Cardiac fibroblast (primary cell): Measurements from ENCODE around the gene CPLANE1.
"Not testable (repeated sequence)": the region's sequence is repeated elsewhere in the genome, so short reads cannot be mapped to it uniquely, and the experiment has no call there.

Source experiments
- DNase-seq, 2 donors: peaks; one replicate each; pipeline versions ENCODE4 v3.0.0 to v3.0.0-alpha.2; 2010; ENCODE audit warnings: low read depth in 2 of 2
- H3K4me3 ChIP-seq, 2 donors: replicated peaks in 1 of 2; 1 replicate in 1 of 2; 2 replicates in 1 of 2; pipeline ENCODE4 v1.5.1; 2011; ENCODE audit warnings: low read depth in 2 of 2, low read length in 2 of 2, mild to moderate bottlenecking in 2 of 2, moderate library complexity in 1 of 2
- TF ChIP-seq, protein P1 (sequence below): IDR thresholded peaks from one replicate; pipeline ENCODE4 v1.5.1; 2011; ENCODE audit warnings: low read depth, mild to moderate bottlenecking, low read length, inconsistent platforms

CPLANE1 gene

DNA sequence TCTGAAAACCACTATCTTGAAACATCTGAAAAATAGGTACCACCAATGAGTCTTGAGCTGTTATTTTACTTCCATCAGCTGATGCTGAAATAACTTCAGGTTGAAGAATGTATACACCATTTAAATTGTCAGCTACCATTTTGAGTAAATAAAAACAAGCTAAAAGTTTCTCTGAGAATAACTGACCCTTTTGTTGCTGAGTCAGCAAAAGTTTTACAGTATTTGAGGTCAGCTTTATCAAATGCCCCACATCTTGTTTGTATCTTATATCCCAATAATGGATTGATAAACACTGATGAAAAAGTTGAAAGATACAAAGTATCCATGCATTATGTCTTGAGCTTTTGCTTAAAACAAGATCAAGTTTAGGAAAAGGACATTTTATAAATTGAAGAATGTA, 22.8 kb downstream of the CPLANE1 start:
- no peak for DNase-seq
- TF ChIP-seq, protein P1, sequence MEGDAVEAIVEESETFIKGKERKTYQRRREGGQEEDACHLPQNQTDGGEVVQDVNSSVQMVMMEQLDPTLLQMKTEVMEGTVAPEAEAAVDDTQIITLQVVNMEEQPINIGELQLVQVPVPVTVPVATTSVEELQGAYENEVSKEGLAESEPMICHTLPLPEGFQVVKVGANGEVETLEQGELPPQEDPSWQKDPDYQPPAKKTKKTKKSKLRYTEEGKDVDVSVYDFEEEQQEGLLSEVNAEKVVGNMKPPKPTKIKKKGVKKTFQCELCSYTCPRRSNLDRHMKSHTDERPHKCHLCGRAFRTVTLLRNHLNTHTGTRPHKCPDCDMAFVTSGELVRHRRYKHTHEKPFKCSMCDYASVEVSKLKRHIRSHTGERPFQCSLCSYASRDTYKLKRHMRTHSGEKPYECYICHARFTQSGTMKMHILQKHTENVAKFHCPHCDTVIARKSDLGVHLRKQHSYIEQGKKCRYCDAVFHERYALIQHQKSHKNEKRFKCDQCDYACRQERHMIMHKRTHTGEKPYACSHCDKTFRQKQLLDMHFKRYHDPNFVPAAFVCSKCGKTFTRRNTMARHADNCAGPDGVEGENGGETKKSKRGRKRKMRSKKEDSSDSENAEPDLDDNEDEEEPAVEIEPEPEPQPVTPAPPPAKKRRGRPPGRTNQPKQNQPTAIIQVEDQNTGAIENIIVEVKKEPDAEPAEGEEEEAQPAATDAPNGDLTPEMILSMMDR: no peak
- H3K4me3 ChIP-seq: no peak overlapping the region

DNA sequence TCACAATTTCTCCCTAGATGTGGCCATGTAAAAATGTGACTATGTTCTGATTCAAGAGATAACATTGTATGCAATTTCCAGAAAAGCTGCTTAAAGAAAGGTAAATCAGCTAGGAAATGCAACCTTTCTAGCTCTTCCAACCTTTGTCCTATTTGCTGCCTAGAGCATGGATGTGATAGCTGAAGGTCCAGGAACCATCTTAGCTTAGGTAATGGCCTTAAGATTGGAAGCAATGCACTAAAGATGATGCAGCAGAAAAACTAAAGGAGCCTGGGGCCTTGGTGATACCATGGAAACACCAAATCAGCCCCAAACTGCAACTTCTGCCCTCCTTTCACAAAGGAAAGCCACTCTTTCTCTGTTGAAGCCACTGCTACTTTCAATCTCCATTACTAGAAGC, 27.0 kb downstream of the CPLANE1 start:
- DNase-seq: no peak
- H3K4me3 ChIP-seq: no peak overlapping the region
- TF ChIP-seq, protein P1: no peak

GRCh38 chr5:37220426-37220825, 28.8 kb downstream of the CPLANE1 start:
- not testable (repeated sequence) for DNase-seq, H3K4me3 ChIP-seq

DNA sequence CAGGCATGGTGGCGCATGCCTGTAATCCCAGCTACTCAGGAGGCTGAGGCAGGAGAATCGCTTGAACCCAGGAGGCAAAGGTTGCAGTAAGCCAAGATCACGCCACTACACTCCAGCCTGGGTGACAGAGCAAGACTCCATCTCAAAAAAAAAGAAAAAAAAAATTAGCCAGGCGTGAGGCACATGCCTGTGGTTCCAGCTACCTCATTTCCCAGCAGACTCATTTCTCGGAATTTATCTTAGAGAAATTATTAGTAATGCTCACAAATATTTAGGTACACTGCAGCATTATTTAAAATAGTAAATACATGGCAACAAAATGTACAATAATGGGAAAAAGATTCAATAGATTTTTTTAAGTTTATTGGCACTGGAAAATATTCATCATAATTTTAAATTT, 29.8 kb downstream of the CPLANE1 start:
- not testable (repeated sequence) for H3K4me3 ChIP-seq
- DNase-seq: peak; percentile 64 to 67

DNA sequence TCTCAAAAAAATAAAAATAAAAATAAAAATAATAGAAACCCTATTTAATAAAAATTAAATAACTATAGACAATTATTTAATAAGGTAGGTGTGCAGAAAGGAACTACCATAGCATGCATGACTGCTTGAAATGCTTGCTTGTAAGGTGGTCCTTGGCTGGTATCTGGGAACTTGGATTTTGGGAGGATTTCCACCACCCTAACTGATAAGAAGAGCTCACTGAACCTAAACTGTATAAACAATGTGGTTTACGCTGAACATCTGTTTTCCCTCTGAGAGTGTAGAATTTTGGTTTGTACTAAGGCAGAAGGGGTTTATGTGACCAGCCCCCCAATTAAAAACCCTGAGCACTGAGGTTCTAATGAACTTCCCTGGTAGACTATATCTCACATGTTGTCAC, 31.2 kb downstream of the CPLANE1 start:
- DNase-seq: no peak
- no peak overlapping the region for H3K4me3 ChIP-seq
- TF ChIP-seq, protein P1: no peak

- H3K4me3 ChIP-seq: no peak overlapping the region
- no peak for DNase-seq
- TF ChIP-seq, protein P1: no peak
Measured at GRCh38 chr5:37214550-37214949, 34.6 kb downstream of the CPLANE1 start.

- DNase-seq: no peak
- TF ChIP-seq, protein P1: no peak
- H3K4me3 ChIP-seq: no peak overlapping the region
Measured at GRCh38 chr5:37212096-37212495, 37.1 kb downstream of the CPLANE1 start.

DNA sequence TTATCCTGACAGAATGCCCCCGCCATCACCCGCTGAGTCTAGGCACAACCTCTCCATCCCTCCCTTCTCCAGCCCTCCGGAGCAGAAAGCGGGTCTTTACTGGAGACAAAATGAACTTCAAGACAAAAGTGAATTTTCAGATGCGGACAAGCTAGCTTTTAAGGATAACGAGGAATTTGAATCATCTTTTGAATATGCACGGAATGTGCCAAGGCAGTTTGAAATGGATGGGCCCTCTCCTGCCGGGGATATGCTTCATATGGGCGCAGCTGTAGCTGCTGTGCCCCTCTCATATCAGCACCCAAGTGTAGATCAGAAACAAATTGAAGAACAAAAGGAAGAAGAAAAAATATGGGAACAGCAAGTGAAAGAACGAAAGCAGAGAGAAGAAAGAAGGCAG, 37.5 kb downstream of the CPLANE1 start:
- no peak overlapping the region for H3K4me3 ChIP-seq
- TF ChIP-seq, protein P1: no peak
- DNase-seq: no peak
